HG03025 (cell line): ENCODE data around the gene GNG4.
"Not testable (repeated sequence)": the region's sequence is repeated elsewhere in the genome, so short reads cannot be mapped to it uniquely, and the experiment has no call there.

Experiments
- ATAC-seq: cut with Tn5 transposase; IDR thresholded peaks from one replicate; pipeline ENCODE4 v1.9.1; 2021; ENCODE audit warnings: mild to moderate bottlenecking, moderate library complexity; ENCODE audit not compliant: unreplicated experiment, low FRiP score

Gene GNG4

DNA sequence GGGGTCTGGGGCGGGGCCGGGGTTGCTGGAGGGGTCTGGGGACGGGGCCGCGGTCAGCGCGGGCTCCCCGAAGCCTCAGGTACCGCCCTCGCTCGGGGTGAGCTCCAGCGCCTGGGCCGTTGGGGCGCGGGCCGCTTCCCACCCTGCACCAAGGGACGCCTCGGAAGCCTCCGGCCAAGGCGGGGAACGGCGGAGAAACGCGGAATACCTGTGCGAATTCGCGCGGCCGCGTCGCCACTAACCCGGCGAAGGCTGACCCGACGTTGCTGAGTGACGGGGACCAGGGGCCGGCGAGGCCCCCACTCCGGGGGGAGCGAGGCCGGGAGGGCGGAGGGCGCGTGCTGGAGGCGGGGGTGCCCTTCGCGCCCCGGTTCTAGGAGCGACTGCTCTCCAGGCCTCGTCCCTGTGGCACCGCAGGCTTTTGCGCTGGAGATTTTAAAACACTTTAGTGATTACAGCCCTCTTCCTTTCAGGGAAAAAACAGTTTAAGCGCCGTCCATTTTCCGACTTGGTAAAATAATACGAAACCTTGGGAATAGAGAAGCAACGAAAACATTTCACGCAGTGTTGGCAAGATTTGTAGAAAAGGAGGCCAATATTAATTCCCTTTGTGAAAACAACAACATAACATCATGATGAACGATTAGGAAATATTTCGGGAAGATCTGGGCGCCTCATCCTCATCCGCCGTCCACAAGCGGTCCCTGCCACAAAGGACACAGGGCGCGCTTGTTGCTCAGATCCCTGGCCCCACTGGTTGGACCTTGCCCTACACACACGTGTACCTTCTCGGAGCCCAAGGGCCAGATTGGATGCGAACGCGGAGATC lies 971 bp upstream of the GNG4 start:
- no peak for ATAC-seq

DNA sequence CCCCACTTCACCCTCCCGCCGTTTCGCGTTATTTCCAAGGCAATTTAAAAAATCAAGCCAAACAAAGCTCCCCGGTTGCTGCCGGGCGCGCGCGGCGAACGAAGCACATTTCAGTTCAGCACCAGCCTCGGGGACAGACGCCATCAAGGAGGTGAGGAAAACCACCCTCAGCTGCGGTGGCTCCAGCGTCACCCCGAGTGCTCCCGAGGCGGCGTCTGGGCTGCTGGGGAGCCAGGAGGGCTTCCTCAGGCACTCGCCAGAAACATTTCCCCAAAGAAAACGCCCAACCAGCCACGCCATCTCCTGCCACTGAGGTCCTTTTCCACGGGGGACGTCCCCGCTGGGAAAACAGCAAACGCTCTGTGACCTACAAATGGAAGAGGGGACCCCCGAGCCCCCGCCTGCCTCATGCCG lies 623 bp downstream of the GNG4 start:
- peak; percentile 57 for ATAC-seq

- no peak for ATAC-seq
Observed at GRCh38 chr1:235648407-235648907, 1.1 kb downstream of the GNG4 start.

- ATAC-seq: not testable (repeated sequence)
Observed at GRCh38 chr1:235647537-235647936, 2.0 kb downstream of the GNG4 start.

- ATAC-seq: no peak
Observed at GRCh38 chr1:235646463-235646862, 3.1 kb downstream of the GNG4 start.

DNA sequence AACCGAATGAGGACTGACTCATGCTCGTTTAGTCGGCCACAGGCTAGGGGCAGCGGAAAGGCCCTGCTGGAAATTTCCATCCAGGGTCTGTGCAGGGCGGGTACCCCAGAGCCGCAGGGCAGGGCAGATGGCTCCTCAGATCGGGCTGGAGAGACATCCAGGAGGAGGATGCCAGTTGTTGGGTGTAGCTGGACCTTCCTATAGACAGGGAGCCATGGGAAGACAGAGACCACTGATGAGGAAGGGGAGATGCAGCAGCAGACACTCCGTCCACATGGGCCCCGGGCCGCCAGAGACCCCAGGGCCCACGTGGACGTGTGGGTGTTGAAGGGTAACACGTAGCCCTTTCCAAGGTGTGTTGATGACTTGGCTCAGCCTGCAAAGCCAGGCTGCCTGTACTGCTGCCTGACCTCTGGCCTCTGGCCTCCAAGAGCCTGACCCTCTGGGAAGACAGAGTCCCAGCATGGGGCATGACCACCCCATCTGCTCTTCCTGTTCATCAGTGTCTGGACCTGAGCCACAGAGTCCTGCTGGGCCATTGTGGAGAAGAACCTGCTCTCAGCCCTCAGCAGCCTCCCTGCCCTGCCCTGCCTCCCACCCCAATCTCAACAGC lies 4.8 kb downstream of the GNG4 start:
- no peak for ATAC-seq

- no peak for ATAC-seq
Observed at GRCh38 chr1:235643837-235644692, 5.5 kb downstream of the GNG4 start.

DNA sequence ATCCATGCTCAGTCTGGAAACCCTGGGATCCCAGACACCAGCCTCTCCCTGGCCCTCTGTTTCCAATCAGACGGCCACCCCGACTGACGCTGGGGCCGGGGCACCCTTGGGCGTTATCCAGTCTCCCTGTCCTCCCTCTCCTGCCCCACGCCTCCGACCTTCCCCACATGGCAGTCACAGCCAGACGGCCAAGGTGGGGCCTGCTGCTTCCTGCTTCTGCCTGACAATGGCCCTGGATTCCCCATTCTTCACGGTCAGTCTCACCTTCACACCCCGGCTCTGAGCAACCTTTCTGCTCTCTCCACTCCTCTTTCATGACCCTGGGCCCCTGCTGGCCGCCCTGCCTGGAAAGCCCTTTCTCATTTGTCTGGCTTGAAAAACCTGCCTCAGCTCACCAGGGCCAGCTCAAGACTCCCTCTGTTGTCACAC lies 6.6 kb downstream of the GNG4 start:
- no peak for ATAC-seq

DNA sequence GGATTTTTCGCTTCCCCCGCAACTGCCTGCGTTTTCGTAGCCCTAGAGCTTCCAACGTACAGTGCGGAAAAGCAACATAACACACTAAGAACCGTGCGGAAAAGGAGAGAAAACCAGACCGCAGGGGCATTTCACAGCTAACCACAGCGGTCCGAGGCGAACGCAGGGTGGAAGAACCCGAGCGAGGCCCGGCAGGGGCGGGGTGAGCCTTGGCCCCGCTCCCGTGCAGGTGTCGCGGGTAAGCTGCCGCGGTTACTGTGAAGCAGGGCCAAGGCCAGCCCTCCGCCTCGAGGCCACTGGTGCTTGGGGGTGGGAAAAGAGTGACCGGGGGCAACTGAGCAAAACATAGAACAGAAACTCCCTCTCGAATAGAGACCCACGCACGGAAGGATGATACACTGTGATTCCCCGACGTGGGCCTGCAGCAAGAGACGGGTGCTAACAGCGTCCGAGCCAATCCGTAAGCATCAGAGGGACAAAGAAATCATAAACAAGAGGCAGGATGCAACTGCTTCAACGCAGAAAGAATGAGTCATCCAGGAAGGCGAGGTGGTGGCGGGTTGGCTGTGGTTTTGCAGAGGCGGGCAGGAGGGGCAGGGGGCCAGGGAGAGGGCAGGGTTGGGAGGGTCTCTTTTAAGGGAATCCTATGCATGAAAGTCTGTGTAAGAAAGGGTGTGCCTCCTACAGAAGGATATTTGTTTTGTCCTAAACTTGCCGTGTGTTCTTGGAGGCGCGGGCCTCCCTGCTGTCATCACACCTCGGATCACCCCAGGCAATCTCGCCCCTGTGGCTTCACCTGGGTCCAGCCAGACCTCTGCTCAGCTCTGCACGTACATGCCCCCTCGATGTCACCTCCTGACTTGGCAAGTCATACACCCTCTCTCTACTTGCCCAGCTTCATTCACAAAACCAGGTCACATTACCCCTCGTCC lies 7.3 kb downstream of the GNG4 start:
- ATAC-seq: no peak

DNA sequence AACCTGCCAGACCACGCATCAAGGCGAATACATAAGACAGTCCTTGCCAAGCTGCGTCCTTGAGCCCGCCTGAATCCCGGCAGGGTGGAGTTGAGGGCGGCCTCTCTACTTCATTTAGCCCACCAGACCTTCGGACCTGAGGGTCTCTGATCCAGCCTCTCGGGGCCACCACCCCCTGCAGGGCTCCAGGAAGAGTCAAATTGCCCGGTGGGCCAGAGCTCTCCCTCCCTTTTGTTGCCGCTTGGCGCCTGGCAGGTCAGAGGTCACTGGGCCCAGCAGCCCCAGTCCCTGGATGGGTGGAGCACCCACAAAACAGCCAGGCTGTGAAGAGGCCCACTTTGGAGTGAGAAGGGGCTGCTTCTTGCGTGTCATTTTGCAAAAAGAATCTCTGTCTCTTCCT lies 9.0 kb downstream of the GNG4 start:
- no peak for ATAC-seq

DNA sequence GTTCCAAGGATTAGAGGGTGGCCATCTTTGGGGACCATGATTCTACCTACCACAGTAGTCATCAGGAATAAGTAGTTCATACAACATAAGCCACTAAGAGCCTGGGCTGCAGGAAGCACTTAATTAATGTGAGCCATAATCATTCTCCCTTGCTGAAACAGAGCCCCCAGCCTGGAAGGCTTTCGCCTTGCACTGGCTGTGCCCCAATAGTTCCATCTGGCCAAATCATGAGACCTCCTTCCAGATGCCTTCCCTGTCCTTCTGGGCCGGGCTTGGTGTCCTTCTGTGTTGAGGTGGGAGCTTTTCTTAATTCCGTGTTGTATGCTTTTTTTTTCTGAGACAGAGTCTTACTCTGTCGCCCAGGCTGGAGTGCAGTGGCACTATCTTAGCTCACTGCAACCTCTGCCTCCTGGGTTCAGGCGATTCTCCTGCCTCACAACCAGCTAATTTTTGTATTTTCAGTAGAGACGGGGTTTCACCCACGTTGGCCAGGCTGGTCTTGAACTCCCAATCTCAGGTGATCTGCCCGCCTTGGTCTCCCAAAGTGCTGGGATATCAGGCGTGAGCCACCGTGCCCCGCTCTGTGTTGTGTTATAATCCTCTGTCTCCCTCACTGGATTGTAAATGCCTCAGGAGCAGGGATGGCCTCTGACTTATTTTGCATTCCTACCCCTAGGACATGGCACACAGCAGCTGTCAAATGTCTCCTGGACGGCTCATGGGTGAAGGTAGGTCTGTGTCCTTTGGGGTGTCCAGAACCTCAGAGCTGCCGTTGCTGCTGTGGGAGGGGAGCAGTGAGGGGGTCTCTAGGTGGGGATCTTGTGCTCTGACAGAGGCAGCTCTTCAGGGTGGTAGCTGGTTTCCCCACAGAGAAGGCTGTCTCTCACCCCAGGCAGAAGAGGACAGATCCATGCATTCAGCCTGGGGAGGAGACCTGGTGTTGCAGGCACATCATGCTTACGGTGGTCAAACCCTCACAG lies 10.1 kb downstream of the GNG4 start:
- no peak for ATAC-seq

DNA sequence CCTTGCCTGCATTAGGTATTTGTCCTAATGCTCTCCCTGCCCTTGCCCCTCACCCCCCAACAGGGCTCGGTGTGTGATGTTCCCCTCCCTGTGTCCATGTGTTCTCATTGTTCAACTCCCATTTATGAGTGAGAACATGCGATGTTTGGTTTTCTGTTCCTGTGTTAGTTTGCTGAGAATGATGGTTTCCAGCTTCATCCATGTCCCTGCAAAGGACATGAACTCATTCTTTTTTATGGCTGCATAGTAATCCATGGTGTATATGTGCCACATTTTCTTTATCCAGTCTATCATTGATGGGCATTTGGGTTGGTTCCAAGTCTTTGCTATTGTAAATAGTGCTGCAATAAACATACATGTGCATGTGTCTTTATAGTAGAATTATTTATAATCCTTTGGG lies 11.0 kb downstream of the GNG4 start:
- not testable (repeated sequence) for ATAC-seq

GRCh38 chr1:235637756-235638534 lies 11.6 kb downstream of the GNG4 start:
- ATAC-seq: no peak

GRCh38 chr1:235635938-235636662 lies 13.5 kb downstream of the GNG4 start:
- no peak for ATAC-seq

DNA sequence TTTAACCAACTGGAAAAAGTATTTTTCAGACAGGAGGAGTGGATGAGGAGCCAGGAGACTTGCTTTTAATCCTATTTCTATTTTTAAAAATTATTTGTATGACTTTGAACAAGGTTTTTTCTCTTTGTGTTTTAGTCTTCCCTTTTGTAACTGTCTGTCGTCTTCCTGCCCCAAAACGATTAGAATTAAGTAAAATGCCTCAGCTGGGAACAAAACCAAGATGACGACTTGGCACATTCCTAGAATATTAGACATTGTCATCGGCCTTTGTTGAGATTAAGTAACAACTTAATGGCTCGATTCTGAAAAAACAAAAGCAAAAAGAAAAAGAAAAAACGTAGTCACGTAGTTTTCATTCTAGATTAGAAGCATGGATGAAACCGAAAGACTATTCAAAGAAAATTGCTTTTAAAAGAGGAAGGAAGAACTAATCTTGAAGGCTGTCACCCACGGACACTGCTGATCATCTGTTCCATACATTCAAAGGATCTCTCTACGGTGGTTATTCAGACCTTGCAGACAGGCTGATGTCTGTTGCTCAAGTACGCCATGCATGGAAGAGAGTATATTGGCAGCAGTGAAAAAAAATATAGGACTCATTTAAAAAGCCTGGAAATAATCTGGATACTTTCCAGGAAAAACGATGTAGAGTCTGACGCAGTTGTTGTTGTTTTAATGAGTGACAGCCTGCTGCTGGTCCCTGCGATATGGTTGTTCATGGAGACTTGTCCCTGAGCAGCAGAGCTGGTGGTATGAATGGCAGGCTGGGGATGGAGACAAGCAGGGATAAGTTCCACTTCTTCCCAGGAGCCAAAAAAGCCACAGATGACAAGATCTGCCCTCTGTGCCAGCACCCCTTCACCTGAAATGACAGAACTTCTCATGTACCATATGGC lies 16.8 kb downstream of the GNG4 start:
- peak; percentile 90 for ATAC-seq

DNA sequence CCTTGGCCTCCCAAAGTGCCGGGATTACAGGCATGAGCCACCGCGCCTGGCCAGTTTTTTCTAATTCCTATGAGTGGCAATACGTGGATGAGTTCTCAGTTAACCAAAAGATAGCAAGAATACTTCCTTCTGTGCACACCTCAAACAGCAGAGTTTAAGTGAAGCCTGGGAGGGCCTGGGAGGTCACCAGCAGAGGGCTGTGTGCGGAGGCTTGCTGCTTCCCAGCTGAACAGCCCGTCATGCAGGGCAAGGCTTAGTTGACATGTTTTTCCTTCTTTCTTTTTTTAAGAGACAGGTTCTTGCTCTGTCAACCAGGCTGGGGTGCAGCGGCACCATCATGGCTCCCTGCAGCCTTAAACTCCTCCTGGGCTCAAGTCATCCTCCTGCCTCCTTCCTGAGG lies 17.8 kb downstream of the GNG4 start:
- no peak for ATAC-seq
